ENCODE data around the gene RFX4. TPM values are rescaled to one million over a fixed set of nuclear protein-coding genes. Genes with fewer than 3 reads are reported as not detected.

The RFX4 gene
- total RNA-seq, 3 donors from 2014 or later: not detected

GRCh38 chr12:106757623-106758348 lies 175.0 kb downstream of the RFX4 start:
- Mint-ChIP-seq H3K36me3 (ENCODE audit: insufficient read depth) (no peaks in the 10 kb centered on the region), H3K27me3 (ENCODE audit: low read depth) (no peaks in the 10 kb centered on the region), H3K4me3 (no peak overlapping the region), H3K9me3 (no peaks in the 10 kb centered on the region), H3K4me1 (ENCODE audit: low read depth) (peaks cover 41% of the 10 kb centered on the region)
- DNase-seq (no peak), ATAC-seq (no peak)

GRCh38 chr12:106758349-106759110 lies 175.7 kb downstream of the RFX4 start:
- no peak for ATAC-seq
- Mint-ChIP-seq H3K4me1 (ENCODE audit: low read depth) (peaks cover 34% of the 10 kb centered on the region), H3K36me3 (ENCODE audit: insufficient read depth) (no peaks in the 10 kb centered on the region), H3K4me3 (no peak overlapping the region), H3K27me3 (ENCODE audit: low read depth) (no peaks in the 10 kb centered on the region), H3K9me3 (no peaks in the 10 kb centered on the region)
- no peak for DNase-seq

GRCh38 chr12:106759526-106760183 lies 176.9 kb downstream of the RFX4 start:
- no peaks in the 10 kb centered on the region for H3K27me3 Mint-ChIP-seq (ENCODE audit: low read depth)
- ATAC-seq: peak; percentile 14 to 15
- H3K4me3 Mint-ChIP-seq: peak overlapping the region; percentile 54
- no peaks in the 10 kb centered on the region for H3K36me3 Mint-ChIP-seq (ENCODE audit: insufficient read depth)
- H3K9me3 Mint-ChIP-seq: no peaks in the 10 kb centered on the region
- peaks cover 23% of the 10 kb centered on the region for H3K4me1 Mint-ChIP-seq (ENCODE audit: low read depth)
- DNase-seq: no peak

- no peaks in the 10 kb centered on the region for H3K9me3 Mint-ChIP-seq
- DNase-seq: no peak
- H3K36me3 Mint-ChIP-seq (ENCODE audit: insufficient read depth): no peaks in the 10 kb centered on the region
- peaks cover 23% of the 10 kb centered on the region for H3K4me1 Mint-ChIP-seq (ENCODE audit: low read depth)
- no peaks in the 10 kb centered on the region for H3K27me3 Mint-ChIP-seq (ENCODE audit: low read depth)
- ATAC-seq: peak; percentile 84 to 88
- H3K4me3 Mint-ChIP-seq: peak overlapping the region; percentile 54
These were observed 177.4 kb downstream of the RFX4 start for GRCh38 chr12:106760184-106760531.

- Mint-ChIP-seq H3K36me3 (ENCODE audit: insufficient read depth) (no peaks in the 10 kb centered on the region), H3K4me1 (ENCODE audit: low read depth) (peaks cover 36% of the 10 kb centered on the region), H3K27me3 (ENCODE audit: low read depth) (no peaks in the 10 kb centered on the region), H3K4me3 (no peak overlapping the region), H3K9me3 (no peaks in the 10 kb centered on the region)
- ATAC-seq (no peak), DNase-seq (no peak)
These were observed 181.4 kb downstream of the RFX4 start for GRCh38 chr12:106764220-106764619.

- Mint-ChIP-seq H3K36me3 (ENCODE audit: insufficient read depth) (no peaks in the 10 kb centered on the region), H3K4me3 (no peak overlapping the region), H3K9me3 (no peaks in the 10 kb centered on the region), H3K27me3 (ENCODE audit: low read depth) (no peaks in the 10 kb centered on the region), H3K4me1 (ENCODE audit: low read depth) (peaks cover 32% of the 10 kb centered on the region)
- no peak for DNase-seq
- no peak for ATAC-seq
These were observed 181.9 kb downstream of the RFX4 start for GRCh38 chr12:106764738-106765137.

GRCh38 chr12:106766393-106766826 lies 183.6 kb downstream of the RFX4 start:
- no peaks in the 10 kb centered on the region for H3K27me3 Mint-ChIP-seq (ENCODE audit: low read depth)
- no peaks in the 10 kb centered on the region for H3K36me3 Mint-ChIP-seq (ENCODE audit: insufficient read depth)
- H3K4me3 Mint-ChIP-seq: peak overlapping the region; percentile 7
- H3K9me3 Mint-ChIP-seq: no peaks in the 10 kb centered on the region
- ATAC-seq: peak; percentile 41 to 48
- DNase-seq: peak; percentile 45
- peaks cover 18% of the 10 kb centered on the region for H3K4me1 Mint-ChIP-seq (ENCODE audit: low read depth)

- no peaks in the 10 kb centered on the region for H3K27me3 Mint-ChIP-seq (ENCODE audit: low read depth)
- no peaks in the 10 kb centered on the region for H3K36me3 Mint-ChIP-seq (ENCODE audit: insufficient read depth)
- DNase-seq: no peak
- no peaks in the 10 kb centered on the region for H3K9me3 Mint-ChIP-seq
- peaks cover 18% of the 10 kb centered on the region for H3K4me1 Mint-ChIP-seq (ENCODE audit: low read depth)
- no peak for ATAC-seq
- no peak overlapping the region for H3K4me3 Mint-ChIP-seq
These were observed 184.4 kb downstream of the RFX4 start for GRCh38 chr12:106767206-106767605.

GRCh38 chr12:106767954-106768822 lies 185.4 kb downstream of the RFX4 start:
- H3K4me1 Mint-ChIP-seq (ENCODE audit: low read depth): peaks cover 18% of the 10 kb centered on the region

GRCh38 chr12:106769078-106769477 lies 186.3 kb downstream of the RFX4 start:
- H3K4me3 Mint-ChIP-seq: no peak overlapping the region
- H3K9me3 Mint-ChIP-seq: no peaks in the 10 kb centered on the region
- peaks cover 23% of the 10 kb centered on the region for H3K4me1 Mint-ChIP-seq (ENCODE audit: low read depth)
- H3K27me3 Mint-ChIP-seq (ENCODE audit: low read depth): no peaks in the 10 kb centered on the region
- H3K36me3 Mint-ChIP-seq (ENCODE audit: insufficient read depth): no peaks in the 10 kb centered on the region
- no peak for DNase-seq
- ATAC-seq: no peak

More at GRCh38 chr12:106767954-106768822, 185.4 kb downstream of the RFX4 start:
- no peak for DNase-seq
- H3K4me3 Mint-ChIP-seq: no peak overlapping the region
- H3K27me3 Mint-ChIP-seq (ENCODE audit: low read depth): no peaks in the 10 kb centered on the region
- H3K36me3 Mint-ChIP-seq (ENCODE audit: insufficient read depth): no peaks in the 10 kb centered on the region
- H3K9me3 Mint-ChIP-seq: no peaks in the 10 kb centered on the region
- ATAC-seq: no peak

- Mint-ChIP-seq H3K27me3 (ENCODE audit: low read depth) (no peaks in the 10 kb centered on the region), H3K36me3 (ENCODE audit: insufficient read depth) (no peaks in the 10 kb centered on the region), H3K9me3 (no peaks in the 10 kb centered on the region), H3K4me1 (ENCODE audit: low read depth) (peaks cover 25% of the 10 kb centered on the region), H3K4me3 (no peak overlapping the region)
- DNase-seq (no peak), ATAC-seq (no peak)
These were observed 186.7 kb downstream of the RFX4 start for GRCh38 chr12:106769546-106769945.

- DNase-seq (no peak), ATAC-seq (no peak)
- no peak overlapping the region for H3K4me3 Mint-ChIP-seq
- no peaks in the 10 kb centered on the region for H3K36me3 Mint-ChIP-seq (ENCODE audit: insufficient read depth)
- no peaks in the 10 kb centered on the region for H3K27me3 Mint-ChIP-seq (ENCODE audit: low read depth)
- peaks cover 37% of the 10 kb centered on the region for H3K4me1 Mint-ChIP-seq (ENCODE audit: low read depth)
- no peaks in the 10 kb centered on the region for H3K9me3 Mint-ChIP-seq
These were observed 188.6 kb downstream of the RFX4 start for GRCh38 chr12:106771425-106771824.

- ATAC-seq (no peak), DNase-seq (no peak)
- Mint-ChIP-seq H3K27me3 (ENCODE audit: low read depth) (no peaks in the 10 kb centered on the region), H3K9me3 (no peaks in the 10 kb centered on the region), H3K4me3 (peak overlapping the region; percentile 99), H3K36me3 (ENCODE audit: insufficient read depth) (no peaks in the 10 kb centered on the region), H3K4me1 (ENCODE audit: low read depth) (peaks cover 27% of the 10 kb centered on the region)
These were observed 190.6 kb downstream of the RFX4 start for GRCh38 chr12:106773286-106774004.
